ENCODE results near the gene PLS1.
"Not testable (repeated sequence)": the region's sequence is repeated elsewhere in the genome, so short reads cannot be mapped to it uniquely, and the experiment has no call there.

PLS1 gene, protein sequence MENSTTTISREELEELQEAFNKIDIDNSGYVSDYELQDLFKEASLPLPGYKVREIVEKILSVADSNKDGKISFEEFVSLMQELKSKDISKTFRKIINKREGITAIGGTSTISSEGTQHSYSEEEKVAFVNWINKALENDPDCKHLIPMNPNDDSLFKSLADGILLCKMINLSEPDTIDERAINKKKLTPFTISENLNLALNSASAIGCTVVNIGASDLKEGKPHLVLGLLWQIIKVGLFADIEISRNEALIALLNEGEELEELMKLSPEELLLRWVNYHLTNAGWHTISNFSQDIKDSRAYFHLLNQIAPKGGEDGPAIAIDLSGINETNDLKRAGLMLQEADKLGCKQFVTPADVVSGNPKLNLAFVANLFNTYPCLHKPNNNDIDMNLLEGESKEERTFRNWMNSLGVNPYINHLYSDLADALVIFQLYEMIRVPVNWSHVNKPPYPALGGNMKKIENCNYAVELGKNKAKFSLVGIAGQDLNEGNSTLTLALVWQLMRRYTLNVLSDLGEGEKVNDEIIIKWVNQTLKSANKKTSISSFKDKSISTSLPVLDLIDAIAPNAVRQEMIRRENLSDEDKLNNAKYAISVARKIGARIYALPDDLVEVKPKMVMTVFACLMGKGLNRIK

DNA sequence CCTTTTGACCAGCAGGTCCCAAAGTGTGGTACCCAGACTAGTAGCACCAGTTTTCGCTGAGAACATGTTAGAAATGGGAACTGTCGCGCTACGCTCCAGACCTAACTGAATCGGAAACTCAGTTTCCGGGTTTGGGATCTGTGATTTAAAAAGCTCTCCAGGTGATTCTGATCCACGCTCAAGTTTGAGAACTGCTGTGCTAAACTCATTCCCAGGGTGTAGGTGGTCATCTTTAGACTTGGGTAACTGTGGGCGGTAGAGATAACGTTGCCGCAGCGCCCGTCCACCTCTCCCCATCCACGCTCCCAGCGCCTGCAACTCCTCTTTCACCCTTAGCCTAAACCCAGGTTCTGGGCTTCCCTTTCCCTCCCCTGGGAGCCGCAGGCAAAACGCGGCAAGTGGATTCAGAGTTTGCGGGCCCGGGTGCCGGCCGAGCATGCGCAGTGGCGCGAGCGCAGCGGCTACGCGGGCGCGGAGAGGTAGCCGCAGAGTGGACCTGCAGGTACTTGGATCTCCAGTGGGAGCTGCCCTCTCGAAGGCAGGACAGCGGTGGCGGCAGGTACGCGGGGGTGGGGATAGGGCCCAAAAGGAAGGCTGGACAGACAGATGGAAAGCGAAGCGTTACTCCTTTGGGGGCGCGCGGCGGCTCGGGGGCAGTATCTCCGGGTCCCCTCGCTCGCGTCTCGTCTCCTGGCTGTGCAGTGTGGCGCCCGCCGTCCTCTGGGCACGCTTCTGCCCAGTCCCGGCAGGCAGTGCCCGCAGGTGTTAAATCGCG lies at the start of gene PLS1:
Gene PLS1 (plus strand): TSS at position 443 of the 775 bp plus-strand sequence. CDS start 67,845 bp downstream, outside the sequence.
- DNase-seq (ENCODE audit: low read depth in 2 of 2): peak; percentile 55 to 78

DNA sequence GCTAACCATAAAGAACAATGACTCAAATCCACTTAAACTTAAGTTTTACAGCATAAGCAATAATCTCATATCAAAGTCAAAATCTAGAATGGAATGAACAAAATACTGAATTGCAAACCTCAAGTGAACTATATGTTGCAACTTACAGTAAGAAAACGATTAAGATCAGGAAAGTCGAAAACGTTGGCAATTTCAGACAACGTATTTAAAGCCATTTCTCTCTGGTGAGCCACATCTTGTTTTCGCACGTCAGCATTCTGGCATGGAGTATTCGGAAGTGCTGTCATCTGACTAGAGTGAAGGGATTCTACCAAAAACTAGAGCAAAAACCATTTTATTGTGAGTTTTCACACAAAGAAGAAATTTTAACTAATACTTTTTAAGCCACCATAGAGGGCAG lies 46.2 kb upstream of the PLS1 start:
- no peak for DNase-seq (ENCODE audit: low read depth in 2 of 2)

DNA sequence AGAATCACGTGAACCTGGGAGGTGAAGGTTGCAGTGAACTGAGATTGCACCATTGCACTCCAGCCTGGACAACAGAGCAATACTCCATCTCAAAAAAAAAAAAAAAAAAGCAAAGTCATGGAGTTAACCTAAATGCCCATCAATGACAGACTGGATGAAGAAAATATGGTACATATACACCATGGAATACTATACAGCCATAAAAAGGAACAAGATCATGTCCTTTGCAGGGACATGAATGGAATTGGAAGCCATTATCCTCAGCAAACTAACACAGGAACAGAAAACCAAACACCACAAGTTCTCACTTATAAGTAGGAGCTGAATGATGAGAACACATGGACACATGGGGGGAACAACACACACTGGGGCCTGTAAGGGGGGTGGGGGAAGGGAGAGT lies 43.6 kb upstream of the PLS1 start:
- not testable (repeated sequence) for DNase-seq (ENCODE audit: low read depth in 2 of 2)

DNA sequence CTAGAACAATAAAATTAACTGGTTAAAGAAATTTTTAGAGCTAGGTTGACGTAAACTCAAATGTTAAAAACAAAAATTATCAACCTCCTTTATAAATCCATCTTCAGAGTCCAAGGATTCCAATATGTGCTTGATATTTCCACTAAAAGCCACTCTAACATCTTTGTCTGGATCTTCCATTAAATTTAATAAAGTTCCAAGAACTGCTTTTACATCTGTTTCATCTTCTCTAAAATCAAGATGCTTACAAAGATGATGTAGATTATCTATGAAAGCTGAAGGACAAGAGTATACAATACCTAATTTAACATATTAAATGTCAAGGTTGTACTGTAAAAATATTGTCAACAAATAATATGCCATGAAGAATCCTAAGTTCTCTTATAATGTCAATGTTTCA lies 42.5 kb upstream of the PLS1 start:
- DNase-seq (ENCODE audit: low read depth in 2 of 2): no peak

DNA sequence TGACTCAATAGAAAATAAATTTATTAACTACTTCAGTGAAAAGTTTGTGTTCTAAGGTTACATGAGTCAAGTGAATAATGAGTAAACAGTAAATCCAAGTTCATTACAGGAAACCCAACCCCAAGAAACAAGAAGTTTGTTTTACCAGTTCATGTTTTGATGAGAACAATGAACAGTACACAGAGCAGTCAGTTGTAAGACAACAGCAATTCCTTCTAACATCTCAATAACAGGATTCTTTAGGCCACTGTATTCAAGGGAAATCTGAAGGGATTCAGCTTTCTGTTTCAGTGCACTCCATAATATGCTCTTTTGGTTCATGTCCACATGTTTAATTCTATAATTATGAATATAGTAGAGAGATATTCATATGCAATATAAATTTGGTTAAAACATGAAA lies 36.1 kb upstream of the PLS1 start:
- DNase-seq (ENCODE audit: low read depth in 2 of 2): no peak

DNA sequence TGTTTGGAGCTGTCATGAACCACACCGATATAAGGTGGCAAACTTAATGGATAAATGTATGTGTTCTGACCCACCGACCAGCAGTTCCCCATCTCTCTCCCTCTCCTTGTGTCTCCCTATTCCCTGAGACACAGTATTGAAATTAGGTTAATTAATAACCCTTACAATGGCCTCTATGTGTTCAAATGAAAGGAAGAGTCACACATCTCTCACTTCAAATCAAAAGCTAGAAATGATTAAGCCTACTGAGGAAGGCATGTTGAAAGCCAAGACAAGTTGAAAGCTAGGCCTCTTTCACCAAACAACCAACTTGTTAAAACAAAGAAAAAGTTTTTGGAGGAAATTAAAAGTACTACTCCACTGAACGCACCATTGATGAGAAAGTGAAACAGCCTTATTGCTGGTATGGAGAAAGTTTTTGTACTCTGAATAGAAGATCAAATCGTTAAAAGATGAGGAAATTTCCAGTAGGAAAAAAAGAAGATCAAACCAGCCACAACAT lies 32.6 kb upstream of the PLS1 start:
- no peak for DNase-seq (ENCODE audit: low read depth in 2 of 2)

DNA sequence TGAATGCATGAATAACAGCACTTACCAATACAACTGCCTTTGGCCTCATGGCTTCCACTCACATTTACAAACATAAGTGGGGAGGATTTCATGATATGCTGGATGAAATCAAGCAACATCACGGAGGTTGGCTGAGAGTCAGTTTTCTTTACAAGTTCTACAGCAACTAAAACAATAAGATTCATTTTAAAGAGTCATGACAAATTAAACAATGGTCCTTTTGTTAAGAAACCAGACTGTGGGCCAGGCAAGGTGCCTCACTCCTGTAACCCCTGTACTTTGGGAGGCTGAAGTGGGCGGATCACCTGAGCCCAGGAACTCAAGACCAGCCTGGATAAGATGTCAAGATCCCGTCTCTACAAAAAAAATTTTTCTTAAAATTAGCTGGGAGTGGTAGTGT lies 30.1 kb upstream of the PLS1 start:
- DNase-seq (ENCODE audit: low read depth in 2 of 2): no peak

DNA sequence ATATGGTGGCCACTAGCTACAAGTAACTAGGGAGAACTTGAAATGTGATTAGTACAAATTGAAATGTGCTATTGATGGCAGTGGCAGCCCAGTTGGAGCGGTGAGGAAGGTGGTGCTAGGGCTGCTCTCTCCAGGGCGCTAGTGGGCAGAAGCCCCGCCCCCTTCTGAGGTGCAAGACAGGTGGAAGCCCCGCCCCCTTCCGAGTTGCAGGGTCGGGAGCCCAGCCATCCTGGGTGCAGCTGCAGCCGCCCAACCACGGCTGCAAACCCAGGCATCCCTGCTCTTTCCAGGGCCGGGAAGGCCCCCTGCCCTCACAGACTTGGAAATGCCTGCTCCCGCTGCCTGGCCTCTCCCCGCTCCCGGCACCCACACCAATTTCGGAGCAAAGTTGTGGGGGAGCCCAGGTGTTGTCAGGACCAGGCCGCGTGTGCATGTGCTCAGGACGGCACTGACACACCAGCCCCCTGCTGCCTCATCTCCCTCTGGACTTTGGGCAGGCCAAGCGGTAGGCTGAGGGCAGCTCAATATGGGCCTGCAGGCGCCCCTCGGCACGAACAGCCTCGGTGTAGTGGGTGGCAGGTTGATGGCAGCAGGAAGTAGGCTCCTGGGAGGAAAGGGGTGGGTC lies 27.7 kb upstream of the PLS1 start:
- no peak for DNase-seq (ENCODE audit: low read depth in 2 of 2)

DNA sequence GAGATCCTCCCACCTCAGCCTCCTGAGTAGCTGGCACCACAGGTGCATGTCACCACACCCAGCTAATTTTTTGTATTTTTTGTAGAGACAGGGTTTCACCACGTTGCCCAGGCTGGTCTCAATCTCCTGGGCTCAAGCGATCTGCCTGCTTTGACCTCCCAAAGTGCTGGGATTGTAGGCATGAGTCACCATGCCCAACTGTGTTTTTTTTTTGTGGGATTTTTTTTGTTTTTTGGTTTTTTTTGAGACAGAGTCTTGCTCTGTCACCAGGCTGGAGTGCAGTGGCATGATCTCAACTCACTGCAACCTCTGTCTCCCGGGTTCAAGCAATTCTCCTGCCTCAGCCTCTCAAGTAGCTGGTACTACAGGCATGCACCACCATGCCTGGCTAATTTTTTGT lies 26.8 kb upstream of the PLS1 start:
- DNase-seq (ENCODE audit: low read depth in 2 of 2): not testable (repeated sequence)

DNA sequence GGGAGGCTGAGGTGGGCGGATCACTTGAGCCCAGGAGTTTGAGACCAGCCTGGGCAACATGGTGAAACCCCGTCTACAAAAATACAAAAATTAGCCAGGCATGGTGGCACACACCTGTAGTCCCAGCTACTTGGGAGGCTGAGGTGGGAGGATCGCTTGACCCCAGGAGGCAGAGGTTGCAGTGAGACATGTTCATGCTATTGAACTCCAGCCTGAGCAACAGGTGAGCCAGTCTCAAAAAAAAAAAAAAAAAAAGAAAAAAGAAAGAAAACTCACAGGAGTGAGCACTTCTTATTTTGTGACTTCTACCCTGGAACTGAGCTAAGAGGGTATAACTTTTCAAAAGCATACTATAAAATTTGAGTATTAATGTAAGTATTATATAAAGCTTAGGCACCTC lies 22.0 kb upstream of the PLS1 start:
- not testable (repeated sequence) for DNase-seq (ENCODE audit: low read depth in 2 of 2)

DNA sequence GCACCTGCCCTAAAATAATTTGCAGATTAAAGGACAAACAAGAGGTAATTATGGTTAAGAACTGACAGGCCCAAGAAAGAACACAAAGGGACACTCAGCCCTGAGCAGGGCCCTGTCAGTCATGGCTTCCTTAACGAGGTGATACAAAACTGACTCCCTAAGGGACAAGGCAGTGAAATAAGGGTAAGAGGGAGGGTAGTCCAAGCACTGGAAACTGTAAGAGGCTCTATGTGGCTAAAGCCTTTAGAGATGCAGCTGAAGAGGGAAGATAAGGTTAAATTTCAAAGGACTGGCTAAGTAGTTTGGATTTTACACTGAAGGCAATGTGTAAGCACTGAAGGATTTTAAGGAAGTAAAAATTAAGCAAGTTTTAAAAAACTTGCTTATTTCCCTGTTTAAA lies 21.5 kb upstream of the PLS1 start:
- no peak for DNase-seq (ENCODE audit: low read depth in 2 of 2)

DNA sequence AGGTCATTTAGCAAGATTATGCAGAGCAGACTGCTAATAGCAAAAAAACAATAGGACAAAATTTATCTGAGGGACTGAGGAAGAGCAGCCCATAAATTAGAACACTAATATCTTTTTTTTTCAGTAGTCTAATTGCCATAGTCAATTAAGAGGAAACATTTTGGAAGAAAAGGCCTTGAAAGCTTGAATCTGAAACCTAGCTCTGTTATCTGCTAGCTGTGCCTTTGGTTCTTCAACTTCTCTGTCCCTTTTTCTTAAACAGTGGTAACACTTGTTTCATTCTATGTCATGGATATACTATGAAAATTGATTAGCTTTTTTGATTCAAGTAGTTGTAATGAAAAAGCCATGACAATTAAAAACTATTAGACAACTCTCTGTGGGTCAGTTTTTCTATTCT lies 19.4 kb upstream of the PLS1 start:
- DNase-seq (ENCODE audit: low read depth in 2 of 2): no peak

DNA sequence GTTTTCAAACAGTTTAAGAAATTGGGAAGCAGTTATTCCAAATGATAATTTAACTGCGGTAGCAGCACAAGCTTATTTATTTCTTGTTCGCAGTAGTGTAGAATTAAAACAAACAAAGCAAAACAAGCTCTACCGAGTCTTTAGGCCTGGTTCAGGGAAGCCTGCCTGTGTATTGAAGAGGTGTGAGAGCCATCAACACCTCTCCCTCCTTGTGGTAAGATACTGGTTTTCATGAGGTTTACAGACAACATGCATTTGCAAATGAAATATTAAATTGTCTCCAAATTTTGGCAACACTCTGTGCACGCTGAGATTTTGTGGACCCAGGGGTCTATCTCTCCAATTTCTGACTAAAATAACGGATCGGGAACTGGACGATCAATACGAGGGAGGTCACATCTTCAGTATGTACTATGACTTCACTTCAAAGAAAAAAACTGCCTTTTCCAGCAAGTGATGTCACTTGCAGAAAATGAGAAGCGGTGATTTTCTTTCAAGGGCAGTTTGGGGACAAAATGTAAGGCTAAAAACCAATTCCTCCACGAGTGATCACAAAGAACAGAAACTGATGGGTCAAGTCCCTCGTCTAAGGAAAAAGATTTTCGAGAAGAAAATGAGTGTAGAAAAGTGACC lies 18.4 kb upstream of the PLS1 start:
- no peak for DNase-seq (ENCODE audit: low read depth in 2 of 2)

DNA sequence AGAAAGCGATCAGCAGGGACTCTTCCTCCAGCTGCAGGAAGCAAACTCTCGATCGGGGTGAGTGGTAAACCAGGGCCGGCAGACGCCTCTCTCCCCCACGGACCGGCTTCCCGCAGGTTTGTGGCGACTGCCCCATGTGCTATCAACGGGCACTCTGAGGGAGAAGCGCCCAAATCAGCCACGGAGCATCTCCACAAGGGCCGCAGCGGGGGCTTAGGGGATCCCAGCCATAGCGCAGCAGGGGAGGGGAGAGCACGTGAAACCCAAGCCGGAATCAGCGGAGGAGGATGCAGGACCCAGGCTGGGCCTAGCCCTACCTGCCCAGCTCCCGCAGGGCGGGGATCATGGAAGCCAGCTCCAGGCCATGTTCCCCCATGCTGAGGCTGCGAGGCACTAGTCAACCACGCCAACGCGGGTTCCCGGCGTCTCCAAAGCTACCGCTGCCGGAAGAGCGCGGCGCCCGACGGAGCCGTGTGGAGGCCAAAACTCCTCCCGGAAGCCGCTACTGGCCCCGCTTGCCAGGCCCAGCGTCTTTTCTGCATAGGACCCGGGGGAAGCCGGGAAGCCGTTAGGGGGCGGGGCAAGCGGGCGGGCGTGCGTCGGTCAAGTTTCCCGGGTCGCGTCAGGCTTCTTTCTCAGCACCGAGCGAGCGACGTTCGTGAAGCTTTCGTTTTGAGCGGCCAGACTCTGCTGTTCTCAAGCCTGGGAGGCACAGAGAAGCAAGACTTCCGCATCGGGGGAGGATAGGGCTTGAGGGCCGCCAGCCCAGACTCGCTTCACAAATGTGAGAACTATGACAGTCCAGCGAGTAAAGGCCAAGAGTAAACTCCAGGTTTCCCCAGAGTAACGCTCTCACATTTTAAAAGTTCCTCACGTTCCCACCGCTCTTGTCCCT lies 17.6 kb upstream of the PLS1 start, which contains the start of gene ATR:
Gene ATR (minus strand): TSS at position 405 of the 895 bp plus-strand sequence. CDS start 29 bp downstream, at position 376.
- peak; percentile 86 to 93 for DNase-seq (ENCODE audit: low read depth in 2 of 2)

DNA sequence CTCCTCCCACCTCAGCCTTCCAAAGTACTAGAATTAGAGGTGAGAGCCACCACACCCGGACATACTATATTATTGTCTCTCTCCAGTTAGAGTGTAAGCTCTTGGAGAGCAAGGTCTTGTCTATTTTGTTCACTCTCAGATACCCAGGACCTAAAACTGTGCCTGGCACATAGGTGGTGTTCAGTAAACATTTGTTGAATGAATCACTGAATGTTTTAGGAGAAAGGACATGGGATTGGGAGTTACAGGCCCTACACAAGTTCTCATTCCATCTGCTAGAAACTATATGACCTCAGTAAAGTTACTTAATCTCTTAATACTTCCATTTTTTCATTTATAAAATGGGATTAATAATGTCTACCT lies 16.2 kb upstream of the PLS1 start:
- no peak for DNase-seq (ENCODE audit: low read depth in 2 of 2)

DNA sequence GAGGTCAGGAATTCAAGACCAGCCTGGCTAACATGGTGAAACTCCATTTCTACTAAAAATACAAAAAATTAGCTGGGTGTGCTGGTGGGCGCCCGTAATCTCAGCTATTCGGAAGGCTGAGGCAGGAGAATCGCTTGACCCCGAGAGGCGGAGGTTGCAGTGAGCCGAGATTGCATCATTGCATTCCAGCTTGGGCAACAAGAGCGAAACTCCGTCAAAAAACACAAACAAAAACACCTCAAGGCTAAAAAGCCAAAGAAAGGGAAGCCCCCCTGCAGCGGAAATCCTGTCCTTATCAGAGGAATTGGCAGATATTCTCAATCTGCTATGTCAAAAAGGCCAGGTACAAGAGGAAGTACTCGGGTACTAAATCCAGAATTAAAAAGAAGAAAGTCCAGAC lies 15.1 kb upstream of the PLS1 start:
- DNase-seq (ENCODE audit: low read depth in 2 of 2): not testable (repeated sequence)

DNA sequence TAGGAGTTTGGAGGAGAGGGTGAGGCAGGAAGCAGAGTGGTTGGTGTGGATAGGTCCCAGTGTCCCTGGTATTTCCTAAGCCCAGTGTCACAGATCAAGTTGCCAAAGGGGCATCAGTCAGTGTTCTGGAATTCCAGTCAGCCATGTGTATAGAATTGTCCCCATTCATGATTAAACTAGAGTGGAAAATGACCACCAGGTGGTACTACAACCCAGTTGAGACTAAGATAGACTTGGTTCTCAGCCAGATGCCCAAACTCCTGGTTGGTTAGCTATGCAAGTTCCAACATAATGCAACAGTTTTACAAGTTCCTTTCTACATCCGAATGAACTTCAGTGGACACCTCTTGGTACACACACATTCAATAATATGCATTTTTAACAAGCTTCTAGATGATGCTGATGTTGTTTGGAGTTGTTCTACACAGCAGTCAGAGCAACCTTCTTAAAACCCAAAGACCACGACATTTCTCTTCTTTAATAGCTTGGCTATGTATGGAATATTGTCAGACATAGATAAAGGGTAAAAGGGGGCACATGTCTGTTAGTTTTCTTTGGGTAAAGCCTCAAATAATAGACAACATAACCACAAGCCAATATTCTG lies 9.3 kb upstream of the PLS1 start:
- DNase-seq (ENCODE audit: low read depth in 2 of 2): no peak

DNA sequence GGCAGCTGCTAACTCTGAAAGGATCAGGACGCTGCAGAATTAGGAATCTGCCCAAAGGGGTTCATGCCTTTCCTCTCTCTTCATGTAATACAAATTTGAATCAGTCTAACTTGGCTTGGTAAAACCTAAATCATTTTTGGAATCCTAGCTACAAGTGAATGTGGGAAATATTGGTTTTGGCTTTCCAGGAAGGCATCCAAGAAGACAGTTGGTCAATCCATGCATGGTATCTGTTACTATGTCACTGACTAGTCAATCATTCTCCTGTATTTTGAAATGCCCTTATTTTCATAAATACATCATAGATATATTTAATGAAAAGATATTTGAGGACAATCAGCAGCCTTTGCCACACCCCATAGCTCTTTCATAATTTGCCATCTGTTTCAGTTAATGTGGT lies 7.5 kb upstream of the PLS1 start:
- no peak for DNase-seq (ENCODE audit: low read depth in 2 of 2)

DNA sequence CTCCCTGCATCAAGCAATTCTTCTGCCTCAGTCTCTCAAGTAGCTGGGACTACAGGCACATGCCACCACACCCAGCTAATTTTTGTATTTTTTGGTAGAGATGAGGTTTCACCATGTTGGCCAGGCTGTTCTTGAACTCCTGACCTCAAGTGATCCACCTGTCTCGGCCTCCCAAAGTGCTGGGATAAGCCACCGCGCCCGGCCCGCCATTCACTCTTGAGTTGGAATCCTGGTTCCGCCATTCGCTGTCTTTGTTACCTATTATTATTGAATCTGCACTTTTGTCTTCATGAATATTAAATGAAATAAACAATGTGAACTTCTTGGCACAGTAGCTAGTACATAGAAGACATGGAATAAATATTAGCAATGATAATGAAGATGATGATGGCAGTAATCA lies 3.9 kb upstream of the PLS1 start:
- DNase-seq (ENCODE audit: low read depth in 2 of 2): not testable (repeated sequence)

DNA sequence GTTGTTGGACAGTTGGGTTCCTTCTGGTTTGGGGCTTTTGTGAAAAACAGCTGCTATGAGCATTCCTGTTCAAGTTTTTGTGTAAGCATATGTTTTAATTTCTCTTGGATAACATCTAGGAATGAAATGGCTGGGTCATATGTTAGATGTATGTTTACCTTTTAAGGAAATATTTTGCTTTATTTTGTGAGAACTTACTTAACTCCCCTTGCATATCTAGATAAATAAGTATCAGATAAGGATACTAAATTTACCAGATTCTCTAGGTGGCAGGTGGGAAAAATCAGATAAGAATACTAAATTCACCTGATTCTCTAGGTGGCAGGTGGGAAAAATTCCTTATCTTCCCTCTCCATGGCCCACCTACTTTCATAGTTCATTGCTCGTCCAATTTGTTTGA lies 1.1 kb upstream of the PLS1 start:
- DNase-seq (ENCODE audit: low read depth in 2 of 2): no peak
